Neutrophil (primary cell): ENCODE data around the gene ACOX2.

ENCODE experiments used
- H3K27ac ChIP-seq: fragments of 200-600 bp; sonication (generic); 2 replicates; pipeline ENCODE4 v1.5.1; 2016; ENCODE audit warnings: mild to moderate bottlenecking, moderate library complexity
- H3K27me3 ChIP-seq: fragments of 200-600 bp; sonication (generic); 2 replicates; pipeline ENCODE4 v1.6.0; 2016; ENCODE audit warnings: mild to moderate bottlenecking
- H3K36me3 ChIP-seq: fragments of 200-600 bp; sonication (generic); 2 replicates; pipeline ENCODE4 v1.5.1; 2017
- H3K4me1 ChIP-seq, 2 experiments: fragments of 200-600 bp in 1 of 2; sonication (generic) in 1 of 2; 1 replicate in 1 of 2; 2 replicates in 1 of 2; pipeline versions ENCODE4 v1.5.1 to v1.6.1; 2013 to 2016; ENCODE audit warnings: low read depth in 1 of 2, low read length in 1 of 2, mild to moderate bottlenecking in 1 of 2, moderate library complexity in 1 of 2; ENCODE audit not compliant: control insufficient read depth in 1 of 2, insufficient read depth in 1 of 2
- H3K4me3 ChIP-seq, 2 experiments: fragments of 200-600 bp in 1 of 2; sonication (generic) in 1 of 2; 1 replicate in 1 of 2; 2 replicates in 1 of 2; pipeline ENCODE4 v1.5.1; 2013 to 2016; ENCODE audit warnings: low read depth in 1 of 2, low read length in 1 of 2, mild to moderate bottlenecking in 1 of 2, moderate library complexity in 1 of 2
- H3K9me3 ChIP-seq: fragments of 200-600 bp; sonication (generic); 2 replicates; pipeline ENCODE4 v1.5.1; 2016
- CTCF ChIP-seq: fragments of 200-600 bp; sonication (generic); IDR thresholded peaks from 2 replicates; pipeline ENCODE4 v1.5.1; 2016; ENCODE audit warnings: antibody characterized with exemption

The ACOX2 gene

DNA sequence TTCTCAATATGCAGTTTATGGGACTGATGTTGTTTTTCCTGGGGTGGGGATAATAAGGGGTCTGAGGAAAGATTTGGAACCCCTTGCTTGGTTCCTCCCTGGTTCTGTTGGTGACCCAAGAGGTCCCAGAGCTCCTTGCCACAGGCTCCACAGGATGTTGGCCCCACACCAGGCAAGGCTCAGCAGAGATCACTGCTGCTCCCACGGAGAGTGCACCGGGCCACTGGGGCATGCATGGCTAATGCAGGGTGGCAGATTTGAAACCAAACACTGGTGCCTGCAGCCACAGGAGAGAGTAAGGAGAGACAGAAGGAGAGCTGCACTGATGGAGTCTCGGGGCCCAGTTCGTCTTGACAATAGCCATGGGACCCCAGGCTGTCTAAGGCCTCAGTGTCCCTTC, 37.7 kb upstream of the ACOX2 start:
- peaks cover 30% of the 10 kb centered on the region for H3K27me3 ChIP-seq

DNA sequence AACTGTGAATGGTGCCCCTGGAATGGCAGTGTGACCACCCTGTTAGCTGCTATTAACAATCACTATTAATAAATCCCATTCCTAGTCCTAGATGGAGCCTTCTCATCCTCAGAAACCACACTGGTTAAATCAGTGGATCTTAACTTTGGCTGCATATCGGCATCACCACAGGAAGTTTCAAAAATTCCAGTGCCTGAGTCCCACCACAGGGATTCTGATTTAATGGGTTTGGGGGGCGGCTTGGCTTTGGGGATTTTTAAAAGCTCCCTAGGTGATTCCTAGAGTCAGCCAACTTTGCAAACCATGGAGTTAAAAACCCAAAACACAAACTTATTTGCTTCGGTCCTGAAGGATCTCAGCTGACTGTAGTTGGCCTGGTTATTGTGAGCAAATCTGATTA, 37.1 kb upstream of the ACOX2 start:
- Histone ChIP-seq H3K27me3 (peaks cover 30% of the 10 kb centered on the region), H3K27ac (no peak overlapping the region), H3K4me1 (no peaks in the 10 kb centered on the region), H3K9me3 (no peaks in the 10 kb centered on the region), H3K4me3 (no peak overlapping the region), H3K36me3 (no peaks in the 10 kb centered on the region)
- no peak for TF ChIP-seq CTCF

More for the DNA sequence above, 37.7 kb upstream of the ACOX2 start:
- H3K4me3 ChIP-seq = no peak overlapping the region
- no peak overlapping the region for H3K27ac ChIP-seq
- no peaks in the 10 kb centered on the region for H3K36me3 ChIP-seq
- TF ChIP-seq CTCF = no peak
- H3K4me1 ChIP-seq = no peaks in the 10 kb centered on the region
- H3K9me3 ChIP-seq = no peaks in the 10 kb centered on the region

DNA sequence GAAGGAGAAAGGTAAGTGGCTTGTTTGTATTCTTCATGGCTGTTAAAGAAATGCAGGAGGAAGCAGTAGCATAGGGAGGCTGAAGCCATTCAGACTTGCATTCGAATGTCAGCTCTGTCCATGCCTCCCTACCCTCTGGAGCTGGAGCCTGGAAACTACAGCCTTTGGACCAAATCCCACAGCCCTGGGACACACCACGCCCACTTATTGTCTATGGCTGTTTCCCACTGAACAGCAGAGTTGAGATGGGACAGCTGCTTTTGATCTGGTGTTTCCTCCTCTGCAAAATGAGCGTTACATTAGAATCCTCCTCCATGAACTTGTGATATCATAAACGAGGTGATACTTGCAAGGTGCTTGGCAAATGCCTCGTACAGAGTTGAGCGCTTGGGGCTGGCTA, 36.6 kb upstream of the ACOX2 start:
- H3K4me3 ChIP-seq = no peak overlapping the region

GRCh38 chr3:58572634-58573230, 35.7 kb upstream of the ACOX2 start:
- Histone ChIP-seq H3K9me3 (no peaks in the 10 kb centered on the region), H3K4me1 (no peaks in the 10 kb centered on the region), H3K27ac (no peak overlapping the region), H3K36me3 (no peaks in the 10 kb centered on the region), H3K27me3 (peaks cover 23% of the 10 kb centered on the region), H3K4me3 (no peak overlapping the region)
- TF ChIP-seq CTCF = no peak

More for the DNA sequence above, 36.6 kb upstream of the ACOX2 start:
- H3K36me3 ChIP-seq = no peaks in the 10 kb centered on the region
- H3K9me3 ChIP-seq = no peaks in the 10 kb centered on the region
- H3K27me3 ChIP-seq = peaks cover 27% of the 10 kb centered on the region
- TF ChIP-seq CTCF = no peak
- no peak overlapping the region for H3K27ac ChIP-seq
- no peaks in the 10 kb centered on the region for H3K4me1 ChIP-seq

- H3K27ac ChIP-seq = no peak overlapping the region
- no peaks in the 10 kb centered on the region for H3K9me3 ChIP-seq
- peaks cover 17% of the 10 kb centered on the region for H3K27me3 ChIP-seq
- no peak overlapping the region for H3K4me3 ChIP-seq
- no peaks in the 10 kb centered on the region for H3K36me3 ChIP-seq
- H3K4me1 ChIP-seq = no peaks in the 10 kb centered on the region
- no peak for TF ChIP-seq CTCF
Measured at GRCh38 chr3:58572013-58572633, 35.1 kb upstream of the ACOX2 start.
